T-helper 1 cell treated with Interleukin-12 subunit alpha and Interleukin-12 subunit beta and Interleukin-4 antibody, amounts not matched to agents 30 μg/mL and 1 μg/mL, for 36 hours (primary cell): Measurements from ENCODE around the gene EML1.

Experiments
- H3K27ac Mint-ChIP-seq: one replicate; pipeline ENCODE4 v1.8.0; 2021; ENCODE audit warnings: mild to moderate bottlenecking, mixed read lengths
- H3K27me3 Mint-ChIP-seq: one replicate; pipeline ENCODE4 v1.8.0; 2021; ENCODE audit warnings: low read depth, mixed read lengths
- H3K36me3 Mint-ChIP-seq: one replicate; pipeline ENCODE4 v1.8.0; 2021; ENCODE audit warnings: low read depth, mixed read lengths
- H3K4me1 Mint-ChIP-seq: one replicate; pipeline ENCODE4 v1.8.0; 2021; ENCODE audit warnings: low read depth, mixed read lengths
- H3K4me3 Mint-ChIP-seq: one replicate; pipeline ENCODE4 v1.8.0; 2021; ENCODE audit warnings: mild to moderate bottlenecking, moderate library complexity, mixed read lengths
- H3K9me3 Mint-ChIP-seq: one replicate; pipeline ENCODE4 v1.8.0; 2021; ENCODE audit warnings: mixed read lengths

EML1 gene

GRCh38 chr14:99781853-99782610 is 11.2 kb upstream of the EML1 start:
- no peak overlapping the region for H3K27ac Mint-ChIP-seq
- no peaks in the 10 kb centered on the region for H3K36me3 Mint-ChIP-seq
- H3K4me3 Mint-ChIP-seq = no peak overlapping the region
- H3K9me3 Mint-ChIP-seq = no peaks in the 10 kb centered on the region
- H3K27me3 Mint-ChIP-seq = peaks cover 32% of the 10 kb centered on the region
- H3K4me1 Mint-ChIP-seq = no peaks in the 10 kb centered on the region

GRCh38 chr14:99784508-99784907 is 8.7 kb upstream of the EML1 start:
- Mint-ChIP-seq H3K4me3 (no peak overlapping the region), H3K9me3 (no peaks in the 10 kb centered on the region), H3K27me3 (peaks cover 20% of the 10 kb centered on the region), H3K4me1 (peaks cover 2% of the 10 kb centered on the region), H3K27ac (no peak overlapping the region), H3K36me3 (no peaks in the 10 kb centered on the region)

GRCh38 chr14:99785426-99785825 is 7.8 kb upstream of the EML1 start:
- Mint-ChIP-seq H3K4me3 (no peak overlapping the region), H3K27me3 (peaks cover 22% of the 10 kb centered on the region), H3K36me3 (no peaks in the 10 kb centered on the region), H3K4me1 (peaks cover 4% of the 10 kb centered on the region), H3K9me3 (no peaks in the 10 kb centered on the region), H3K27ac (no peak overlapping the region)

GRCh38 chr14:99786511-99786989 is 6.7 kb upstream of the EML1 start:
- Mint-ChIP-seq H3K36me3 (no peaks in the 10 kb centered on the region), H3K27me3 (peaks cover 23% of the 10 kb centered on the region), H3K4me1 (peaks cover 9% of the 10 kb centered on the region), H3K9me3 (no peaks in the 10 kb centered on the region), H3K4me3 (no peak overlapping the region), H3K27ac (no peak overlapping the region)

- H3K36me3 Mint-ChIP-seq = no peaks in the 10 kb centered on the region
- H3K27ac Mint-ChIP-seq = no peak overlapping the region
- peaks cover 12% of the 10 kb centered on the region for H3K4me1 Mint-ChIP-seq
- no peak overlapping the region for H3K4me3 Mint-ChIP-seq
- peaks cover 35% of the 10 kb centered on the region for H3K27me3 Mint-ChIP-seq
- H3K9me3 Mint-ChIP-seq = no peaks in the 10 kb centered on the region
Measured at GRCh38 chr14:99788713-99789112, 4.5 kb upstream of the EML1 start.

- H3K36me3 Mint-ChIP-seq = no peaks in the 10 kb centered on the region
- peaks cover 12% of the 10 kb centered on the region for H3K4me1 Mint-ChIP-seq
- H3K27me3 Mint-ChIP-seq = peaks cover 43% of the 10 kb centered on the region
- H3K27ac Mint-ChIP-seq = peak overlapping the region; percentile 8
- H3K9me3 Mint-ChIP-seq = no peaks in the 10 kb centered on the region
- H3K4me3 Mint-ChIP-seq = no peak overlapping the region
Measured at GRCh38 chr14:99789581-99789980, 3.6 kb upstream of the EML1 start.

- no peak overlapping the region for H3K4me3 Mint-ChIP-seq
- no peak overlapping the region for H3K27ac Mint-ChIP-seq
- H3K27me3 Mint-ChIP-seq = peaks cover 51% of the 10 kb centered on the region
- no peaks in the 10 kb centered on the region for H3K9me3 Mint-ChIP-seq
- H3K4me1 Mint-ChIP-seq = peaks cover 12% of the 10 kb centered on the region
- no peaks in the 10 kb centered on the region for H3K36me3 Mint-ChIP-seq
Measured at GRCh38 chr14:99790201-99790977, 2.8 kb upstream of the EML1 start.

GRCh38 chr14:99790978-99791376 is 2.2 kb upstream of the EML1 start:
- Mint-ChIP-seq H3K36me3 (no peaks in the 10 kb centered on the region), H3K27me3 (peaks cover 57% of the 10 kb centered on the region), H3K9me3 (no peaks in the 10 kb centered on the region), H3K4me1 (peaks cover 12% of the 10 kb centered on the region), H3K27ac (no peak overlapping the region), H3K4me3 (peak overlapping the region; percentile 11)

GRCh38 chr14:99791476-99792209 is 1.6 kb upstream of the EML1 start:
- Mint-ChIP-seq H3K4me1 (peaks cover 12% of the 10 kb centered on the region), H3K36me3 (no peaks in the 10 kb centered on the region), H3K27ac (no peak overlapping the region)

GRCh38 chr14:99792210-99792535 is 1.0 kb upstream of the EML1 start:
- no peaks in the 10 kb centered on the region for H3K9me3 Mint-ChIP-seq
- H3K36me3 Mint-ChIP-seq = no peaks in the 10 kb centered on the region
- H3K27me3 Mint-ChIP-seq = peaks cover 64% of the 10 kb centered on the region
- H3K4me1 Mint-ChIP-seq = peaks cover 12% of the 10 kb centered on the region
- H3K4me3 Mint-ChIP-seq = peak overlapping the region; percentile 69
- H3K27ac Mint-ChIP-seq = peak overlapping the region; percentile 60

More at GRCh38 chr14:99791476-99792209, 1.6 kb upstream of the EML1 start:
- peaks cover 61% of the 10 kb centered on the region for H3K27me3 Mint-ChIP-seq
- H3K9me3 Mint-ChIP-seq = no peaks in the 10 kb centered on the region
- no peak overlapping the region for H3K4me3 Mint-ChIP-seq

GRCh38 chr14:99792551-99793212 is 531 bp upstream of the EML1 start:
- peaks cover 69% of the 10 kb centered on the region for H3K27me3 Mint-ChIP-seq
- peak overlapping the region; percentile 60 for H3K27ac Mint-ChIP-seq
- H3K9me3 Mint-ChIP-seq = no peaks in the 10 kb centered on the region
- H3K4me1 Mint-ChIP-seq = peaks cover 12% of the 10 kb centered on the region
- H3K36me3 Mint-ChIP-seq = no peaks in the 10 kb centered on the region
- peak overlapping the region; percentile 69 for H3K4me3 Mint-ChIP-seq

GRCh38 chr14:99794151-99794780 is 1.1 kb downstream of the EML1 start:
- no peaks in the 10 kb centered on the region for H3K36me3 Mint-ChIP-seq
- H3K4me1 Mint-ChIP-seq = peaks cover 12% of the 10 kb centered on the region
- H3K9me3 Mint-ChIP-seq = no peaks in the 10 kb centered on the region
- H3K4me3 Mint-ChIP-seq = peak overlapping the region; percentile 33
- peaks cover 77% of the 10 kb centered on the region for H3K27me3 Mint-ChIP-seq
- no peak overlapping the region for H3K27ac Mint-ChIP-seq

GRCh38 chr14:99795046-99795445 is 1.8 kb downstream of the EML1 start:
- H3K9me3 Mint-ChIP-seq = no peaks in the 10 kb centered on the region
- H3K27ac Mint-ChIP-seq = no peak overlapping the region
- H3K4me1 Mint-ChIP-seq = peaks cover 8% of the 10 kb centered on the region
- H3K36me3 Mint-ChIP-seq = no peaks in the 10 kb centered on the region
- peaks cover 77% of the 10 kb centered on the region for H3K27me3 Mint-ChIP-seq
- no peak overlapping the region for H3K4me3 Mint-ChIP-seq

- H3K27me3 Mint-ChIP-seq = peaks cover 65% of the 10 kb centered on the region
- no peaks in the 10 kb centered on the region for H3K9me3 Mint-ChIP-seq
- H3K4me3 Mint-ChIP-seq = no peak overlapping the region
- no peak overlapping the region for H3K27ac Mint-ChIP-seq
- H3K4me1 Mint-ChIP-seq = peaks cover 3% of the 10 kb centered on the region
- H3K36me3 Mint-ChIP-seq = no peaks in the 10 kb centered on the region
Measured at GRCh38 chr14:99797231-99797630, 4.0 kb downstream of the EML1 start.
